ENCODE results near the gene HIPK3.

The HIPK3 gene

GRCh38 chr11:33324302-33324985 lies 67.3 kb downstream of the HIPK3 start:
- no peak for TF ChIP-seq POLR2A (IDR thresholded peaks at IDR 0.05; ENCODE audit: extremely low read depth, insufficient read length)
- TF ChIP-seq, protein P1, sequence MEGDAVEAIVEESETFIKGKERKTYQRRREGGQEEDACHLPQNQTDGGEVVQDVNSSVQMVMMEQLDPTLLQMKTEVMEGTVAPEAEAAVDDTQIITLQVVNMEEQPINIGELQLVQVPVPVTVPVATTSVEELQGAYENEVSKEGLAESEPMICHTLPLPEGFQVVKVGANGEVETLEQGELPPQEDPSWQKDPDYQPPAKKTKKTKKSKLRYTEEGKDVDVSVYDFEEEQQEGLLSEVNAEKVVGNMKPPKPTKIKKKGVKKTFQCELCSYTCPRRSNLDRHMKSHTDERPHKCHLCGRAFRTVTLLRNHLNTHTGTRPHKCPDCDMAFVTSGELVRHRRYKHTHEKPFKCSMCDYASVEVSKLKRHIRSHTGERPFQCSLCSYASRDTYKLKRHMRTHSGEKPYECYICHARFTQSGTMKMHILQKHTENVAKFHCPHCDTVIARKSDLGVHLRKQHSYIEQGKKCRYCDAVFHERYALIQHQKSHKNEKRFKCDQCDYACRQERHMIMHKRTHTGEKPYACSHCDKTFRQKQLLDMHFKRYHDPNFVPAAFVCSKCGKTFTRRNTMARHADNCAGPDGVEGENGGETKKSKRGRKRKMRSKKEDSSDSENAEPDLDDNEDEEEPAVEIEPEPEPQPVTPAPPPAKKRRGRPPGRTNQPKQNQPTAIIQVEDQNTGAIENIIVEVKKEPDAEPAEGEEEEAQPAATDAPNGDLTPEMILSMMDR (IDR thresholded peaks at IDR 0.05; ENCODE audit: low read depth, low read length) = no peak
- no peak for TF ChIP-seq MAX (IDR thresholded peaks at IDR 0.05; ENCODE audit: low read depth, low read length)
- TF ChIP-seq MYC (IDR thresholded peaks at IDR 0.05; ENCODE audit: low read depth, low read length) = no peak
- peak; percentile 54 for DNase-seq (ENCODE audit: low read depth)
- no peak overlapping the region for H3K4me3 ChIP-seq (ENCODE audit: low read depth, low read length)

DNA sequence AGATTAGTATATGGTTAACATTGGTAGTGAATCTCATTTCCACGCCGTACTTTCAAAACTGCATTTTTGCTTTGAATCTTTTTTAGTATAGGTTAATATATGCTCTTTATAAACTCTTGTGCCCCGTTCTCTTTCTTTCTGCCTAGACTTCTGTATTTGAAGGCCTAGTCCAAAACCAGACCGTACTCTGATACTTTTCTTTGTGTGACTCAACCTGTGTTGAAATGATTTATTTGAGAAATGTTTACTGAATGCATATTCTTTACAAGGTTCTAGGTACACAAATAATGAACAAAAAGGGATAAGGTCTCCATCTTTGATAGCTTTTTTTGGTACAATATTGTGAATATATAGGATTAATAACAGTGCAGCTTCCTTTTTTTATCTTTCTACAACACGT lies 68.3 kb downstream of the HIPK3 start:
- no peak for DNase-seq (ENCODE audit: low read depth)
- no peak overlapping the region for H3K4me3 ChIP-seq (ENCODE audit: low read depth, low read length)
- TF ChIP-seq MAX (IDR thresholded peaks at IDR 0.05; ENCODE audit: low read depth, low read length) (no peak), POLR2A (IDR thresholded peaks at IDR 0.05; ENCODE audit: extremely low read depth, insufficient read length) (no peak), MYC (IDR thresholded peaks at IDR 0.05; ENCODE audit: low read depth, low read length) (no peak)
- TF ChIP-seq, protein P1 (IDR thresholded peaks at IDR 0.05; ENCODE audit: low read depth, low read length) = no peak

GRCh38 chr11:33329705-33330329 lies 72.6 kb downstream of the HIPK3 start:
- DNase-seq (ENCODE audit: low read depth) = peak; percentile 75
- TF ChIP-seq, protein P1 (IDR thresholded peaks at IDR 0.05; ENCODE audit: low read depth, low read length) = peak; percentile 47
- no peak for TF ChIP-seq POLR2A (IDR thresholded peaks at IDR 0.05; ENCODE audit: extremely low read depth, insufficient read length)
- H3K4me3 ChIP-seq (ENCODE audit: low read depth, low read length) = no peak overlapping the region

DNA sequence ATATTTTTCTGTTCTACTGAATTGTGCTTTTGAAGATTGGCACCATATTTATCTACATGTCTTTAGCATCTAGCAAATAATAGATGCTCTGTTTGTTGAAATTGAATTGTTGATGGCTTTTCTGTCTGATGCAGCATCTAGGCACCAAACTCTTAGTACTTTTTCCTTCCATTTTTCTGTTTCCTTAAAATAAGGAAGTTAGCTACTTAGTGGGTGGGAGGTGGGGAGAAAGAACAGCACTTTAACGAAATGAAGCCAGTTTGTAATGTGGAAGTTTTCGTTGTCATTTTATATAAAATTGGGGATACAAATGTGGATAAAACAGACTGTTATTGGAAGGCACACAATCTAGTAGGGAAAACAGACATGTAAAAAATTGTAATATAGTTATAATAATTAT lies 76.6 kb downstream of the HIPK3 start:
- TF ChIP-seq MYC (IDR thresholded peaks at IDR 0.05; ENCODE audit: low read depth, low read length) (no peak), MAX (IDR thresholded peaks at IDR 0.05; ENCODE audit: low read depth, low read length) (no peak), POLR2A (IDR thresholded peaks at IDR 0.05; ENCODE audit: extremely low read depth, insufficient read length) (no peak)
- TF ChIP-seq, protein P1 (IDR thresholded peaks at IDR 0.05; ENCODE audit: low read depth, low read length) = no peak
- H3K4me3 ChIP-seq (ENCODE audit: low read depth, low read length) = no peak overlapping the region
- peak; percentile 16 for DNase-seq (ENCODE audit: low read depth)

GRCh38 chr11:33334627-33335026 lies 77.4 kb downstream of the HIPK3 start:
- no peak for DNase-seq (ENCODE audit: low read depth)
- no peak overlapping the region for H3K4me3 ChIP-seq (ENCODE audit: low read depth, low read length)
- TF ChIP-seq MYC (IDR thresholded peaks at IDR 0.05; ENCODE audit: low read depth, low read length) = no peak
- no peak for TF ChIP-seq MAX (IDR thresholded peaks at IDR 0.05; ENCODE audit: low read depth, low read length)
- TF ChIP-seq, protein P1 (IDR thresholded peaks at IDR 0.05; ENCODE audit: low read depth, low read length) = no peak
- no peak for TF ChIP-seq POLR2A (IDR thresholded peaks at IDR 0.05; ENCODE audit: extremely low read depth, insufficient read length)

All from NB4 (cell line).